IPS-NIHi11 (cell line): Measurements from ENCODE around the gene NRCAM.
"Not testable (repeated sequence)": the region's sequence is repeated elsewhere in the genome, so short reads cannot be mapped to it uniquely, and the experiment has no call there.

ENCODE experiments used
- DNase-seq: peaks from one replicate; pipeline ENCODE4 v3.0.0; 2012; ENCODE audit warnings: mixed read lengths, low spot score

The NRCAM gene

GRCh38 chr7:108345710-108346336 lies 110.4 kb downstream of the NRCAM start:
- no peak for DNase-seq

- DNase-seq: no peak
These were observed 115.3 kb downstream of the NRCAM start for GRCh38 chr7:108340856-108341411.

- not testable (repeated sequence) for DNase-seq
These were observed 115.8 kb downstream of the NRCAM start for GRCh38 chr7:108340406-108340805.

GRCh38 chr7:108335269-108335918 lies 120.8 kb downstream of the NRCAM start:
- peak; percentile 20 for DNase-seq

- DNase-seq: no peak
These were observed 123.3 kb downstream of the NRCAM start for GRCh38 chr7:108332937-108333336.

GRCh38 chr7:108331971-108332370 lies 124.3 kb downstream of the NRCAM start:
- no peak for DNase-seq

- DNase-seq: no peak
These were observed 126.0 kb downstream of the NRCAM start for GRCh38 chr7:108330227-108330626.

GRCh38 chr7:108329514-108329913 lies 126.7 kb downstream of the NRCAM start:
- DNase-seq: no peak

- DNase-seq: no peak
These were observed 128.0 kb downstream of the NRCAM start for GRCh38 chr7:108328174-108328651.

GRCh38 chr7:108327353-108327752 lies 128.9 kb downstream of the NRCAM start:
- DNase-seq: no peak

- DNase-seq: no peak
These were observed 129.3 kb downstream of the NRCAM start for GRCh38 chr7:108326938-108327337.

GRCh38 chr7:108324053-108325038 lies 131.9 kb downstream of the NRCAM start:
- DNase-seq: no peak

GRCh38 chr7:108322925-108323832 lies 133.1 kb downstream of the NRCAM start:
- no peak for DNase-seq

GRCh38 chr7:108322046-108322445 lies 134.2 kb downstream of the NRCAM start:
- DNase-seq: no peak

- no peak for DNase-seq
These were observed 134.9 kb downstream of the NRCAM start for GRCh38 chr7:108321359-108321758.

- no peak for DNase-seq
These were observed 139.5 kb downstream of the NRCAM start for GRCh38 chr7:108316708-108317107.

- DNase-seq: no peak
These were observed 141.7 kb downstream of the NRCAM start for GRCh38 chr7:108314551-108314950.

GRCh38 chr7:108314049-108314448 lies 142.2 kb downstream of the NRCAM start:
- DNase-seq: no peak

- DNase-seq: peak; percentile 18
These were observed 143.2 kb downstream of the NRCAM start for GRCh38 chr7:108313086-108313485.

- no peak for DNase-seq
These were observed 144.6 kb downstream of the NRCAM start for GRCh38 chr7:108311446-108312168.
